ENCODE measurements around the gene ALDH1L2. TPM values are rescaled to one million over a fixed set of nuclear protein-coding genes. Genes with fewer than 3 reads are reported as not detected.
A peak's percentile ranks its signal among the peaks of the same experiment; 100 is the strongest.

Gene ALDH1L2
- total and polyA plus RNA-seq, 9 of the 15 experiments (the other 6 are each of a cell fraction or from before 2014, with no cell fraction given): 1.1 to 9.9 (median 3.8) TPM

GRCh38 chr12:105078712-105079570 is 5.3 kb downstream of the ALDH1L2 start:
- H3K4me2 ChIP-seq (ENCODE audit: insufficient read depth, low read length): no peak overlapping the region
- intact Hi-C loops (cut with micrococcal nuclease) (no loop called here), in situ Hi-C loops (cut with MboI) (no loop called here)
- ATAC-seq: no peak
- no TSS peak for BruUV-seq (replicated peaks)
- peaks cover 7% of the 10 kb centered on the region; the same call in 2 of the 3 replicates for H3K79me2 ChIP-seq (ENCODE audit: control insufficient read depth, insufficient read depth, low read length)
- peaks cover 4 to 9% of the 10 kb centered on the region in 2 experiments; a peak in 4 of 5 replicates for H3K4me1 ChIP-seq (replicated peaks in 1 of 2; ENCODE audit: control insufficient read depth in 2 of 2, insufficient read depth in 2 of 2, low read length in 2 of 2)
- CTCF ChIA-PET (ENCODE audit: low intra/inter-chr PET ratio): no interaction called here
- no peaks in the 10 kb centered on the region for H3K36me3 ChIP-seq (ENCODE audit: control insufficient read depth, insufficient read depth, low read length)
- no peak for TF ChIP-seq NRF1 (conservative IDR thresholded peaks at IDR 0.05 in 1 of 2, IDR thresholded peaks at IDR 0.05 in 1 of 2)
- TF ChIP-seq CEBPG (CRISPR knock-in tag; IDR thresholded peaks at IDR 0.05): peak; percentile 45; the same call in 1 of the 2 replicates
- TF ChIP-seq CEBPG (tag; conservative IDR thresholded peaks at IDR 0.05 in 1 of 2, IDR thresholded peaks at IDR 0.05 in 1 of 2): peak; percentile 16 to 51; a peak in 2 of 4 replicates
- H4K20me1 ChIP-seq (replicated peaks; ENCODE audit: control insufficient read depth, insufficient read depth, low read length): no peaks in the 10 kb centered on the region
- no peaks in the 10 kb centered on the region for H3K9me1 ChIP-seq (ENCODE audit: control insufficient read depth, insufficient read depth, low read length)
- no peaks in the 10 kb centered on the region for H3K9me3 ChIP-seq (replicated peaks; ENCODE audit: control insufficient read depth, insufficient read depth, low read depth, low read length)
- H3K27ac ChIP-seq (ENCODE audit: extremely low read depth, low read depth, low read length): no peak overlapping the region
- no peak for FAIRE-seq
- DNase-seq (ENCODE audit: extremely low read depth in 1 of 4, low spot score in 3 of 4): no peak
- no peak overlapping the region for H2AFZ ChIP-seq (ENCODE audit: low read depth, low read length)
- POLR2A ChIA-PET: interaction anchor here (0.9 to 1.0 kb wide), 3 partner anchors 8 to 54 kb away, joined by 3 to 4 read pairs (median 3); no protein-coding TSS in a partner anchor
- no peak overlapping the region for H3K9ac ChIP-seq (ENCODE audit: insufficient read depth in 1 of 2, low read depth in 2 of 2, low read length in 2 of 2)
- WGBS (ENCODE audit: insufficient coverage, low coverage, missing lambda C conversion rate): 57% methylated on average over 11 of the region's 11 CpGs
- no peak overlapping the region for H3K4me3 ChIP-seq
- H3K27me3 ChIP-seq (ENCODE audit: control insufficient read depth in 2 of 2, insufficient read depth in 2 of 2, low read length in 2 of 2): no peaks in the 10 kb centered on the region

DNA sequence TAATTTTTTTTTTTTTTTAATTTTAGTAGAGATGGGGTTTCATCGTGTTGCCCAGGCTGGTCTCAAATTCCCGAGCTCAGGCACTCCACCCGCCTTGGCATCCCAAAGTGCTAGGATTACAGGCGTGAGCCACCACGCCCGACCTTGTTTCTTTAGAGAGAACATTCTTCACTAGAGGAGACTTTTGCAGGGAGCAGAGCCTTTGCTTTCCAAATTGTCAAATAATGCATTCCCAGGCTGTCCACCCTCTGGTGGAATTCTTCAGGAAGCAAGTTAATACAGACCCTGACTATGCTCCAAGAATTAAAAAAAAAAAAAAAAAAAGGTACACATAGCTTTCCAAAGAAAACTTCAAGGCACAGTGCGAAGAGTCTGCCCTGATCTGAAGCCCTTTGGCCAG is 6.8 kb downstream of the ALDH1L2 start:
- H3K9me3 ChIP-seq (replicated peaks; ENCODE audit: control insufficient read depth, insufficient read depth, low read depth, low read length): no peaks in the 10 kb centered on the region
- H3K4me1 ChIP-seq (replicated peaks in 1 of 2; ENCODE audit: control insufficient read depth in 2 of 2, insufficient read depth in 2 of 2, low read length in 2 of 2): peaks cover 0 to 1% of the 10 kb centered on the region in 2 experiments; a peak in 1 of 5 replicates
- no peak for FAIRE-seq
- H2AFZ ChIP-seq (ENCODE audit: low read depth, low read length): no peak overlapping the region
- H3K9ac ChIP-seq (ENCODE audit: insufficient read depth in 1 of 2, low read depth in 2 of 2, low read length in 2 of 2): no peak overlapping the region
- 59% methylated on average over 7 of the region's 7 CpGs for WGBS (ENCODE audit: insufficient coverage, low coverage, missing lambda C conversion rate)
- H3K4me2 ChIP-seq (ENCODE audit: insufficient read depth, low read length): no peak overlapping the region
- no peak overlapping the region for H3K27ac ChIP-seq (ENCODE audit: extremely low read depth, low read depth, low read length)
- H3K4me3 ChIP-seq: no peak overlapping the region
- no peaks in the 10 kb centered on the region for H3K9me1 ChIP-seq (ENCODE audit: control insufficient read depth, insufficient read depth, low read length)
- CTCF ChIA-PET (ENCODE audit: low intra/inter-chr PET ratio): no interaction called here
- no peak for ATAC-seq
- no peaks in the 10 kb centered on the region for H4K20me1 ChIP-seq (replicated peaks; ENCODE audit: control insufficient read depth, insufficient read depth, low read length)
- no peaks in the 10 kb centered on the region for H3K36me3 ChIP-seq (ENCODE audit: control insufficient read depth, insufficient read depth, low read length)
- no peaks in the 10 kb centered on the region for H3K79me2 ChIP-seq (ENCODE audit: control insufficient read depth, insufficient read depth, low read length)
- intact Hi-C loops (cut with micrococcal nuclease) (no loop called here), in situ Hi-C loops (cut with MboI) (no loop called here)
- POLR2A ChIA-PET: no interaction called here
- DNase-seq (ENCODE audit: extremely low read depth in 1 of 4, low spot score in 3 of 4): no peak
- BruUV-seq (replicated peaks): no TSS peak
- H3K27me3 ChIP-seq (ENCODE audit: control insufficient read depth in 2 of 2, insufficient read depth in 2 of 2, low read length in 2 of 2): no peaks in the 10 kb centered on the region
- no peak for TF ChIP-seq CXXC5 (CRISPR knock-in tag; IDR thresholded peaks at IDR 0.05)
- TF ChIP-seq BACH1 (tag; IDR thresholded peaks at IDR 0.05): no peak
- no peak for TF ChIP-seq HCFC1 (IDR thresholded peaks at IDR 0.05; ENCODE audit: low read depth, low read length)
- no peak for TF ChIP-seq USF2 (CRISPR knock-in tag; IDR thresholded peaks at IDR 0.05)
- TF ChIP-seq RBM14 (IDR thresholded peaks at IDR 0.05; ENCODE audit: borderline replicate concordance, insufficient read depth, low read depth, low read length): no peak

All from K562 (cell line).